NCI-H748 (cell line): ENCODE measurements around the gene PDE6A.
A peak's percentile ranks its signal among the peaks of the same experiment; 100 is the strongest.
"Not testable (repeated sequence)": the region's sequence is repeated elsewhere in the genome, so short reads cannot be mapped to it uniquely, and the experiment has no call there.

Experiments
- DNase-seq: peaks from one replicate; lab custom pipeline; 2025; ENCODE audit not compliant: unreplicated experiment; lab: John Stamatoyannopoulos, UW

Gene PDE6A

DNA sequence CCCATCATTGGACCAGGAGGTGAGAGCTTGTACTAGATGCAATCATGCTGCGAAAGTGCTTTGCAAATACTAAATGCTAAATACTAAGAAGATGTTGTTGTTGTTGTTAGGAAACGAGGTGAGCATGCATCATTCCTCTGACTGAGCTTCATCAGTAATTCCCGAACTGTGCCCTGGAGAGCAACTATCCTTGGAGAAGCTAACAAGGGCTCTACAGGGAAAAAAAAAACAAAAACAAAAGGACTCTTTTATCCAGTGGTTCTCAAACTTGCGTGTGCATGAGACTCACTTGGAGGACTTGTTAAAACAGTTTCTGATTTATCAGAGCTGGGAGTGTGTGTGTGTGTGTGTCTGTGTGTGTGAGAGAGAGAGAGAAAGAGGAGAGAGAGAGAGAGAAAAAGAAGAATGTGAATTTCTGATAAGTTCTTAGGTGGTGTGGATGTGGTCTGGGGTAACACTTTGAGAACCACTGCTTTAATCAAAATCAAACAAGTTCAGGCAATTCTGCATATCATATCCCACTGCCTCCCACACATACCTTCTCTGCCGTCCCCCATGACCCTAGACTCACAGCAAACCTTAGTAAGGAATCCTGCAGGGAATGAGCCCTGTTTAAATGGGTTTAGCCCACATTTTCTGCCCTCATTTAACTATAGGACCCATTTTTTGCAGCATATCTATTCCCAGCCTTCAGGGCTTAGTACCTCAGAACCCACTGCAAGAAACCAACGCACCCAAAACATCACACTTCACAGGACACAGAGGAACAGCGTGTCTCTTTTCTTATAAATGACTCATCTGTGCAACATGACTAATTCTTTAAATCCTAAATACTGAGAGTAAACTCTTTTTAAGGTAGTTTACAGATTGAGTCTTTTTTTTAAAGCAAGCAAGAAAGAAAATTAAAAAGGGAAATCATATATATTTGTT, 48.9 kb downstream of the PDE6A start:
- no peak for DNase-seq

DNA sequence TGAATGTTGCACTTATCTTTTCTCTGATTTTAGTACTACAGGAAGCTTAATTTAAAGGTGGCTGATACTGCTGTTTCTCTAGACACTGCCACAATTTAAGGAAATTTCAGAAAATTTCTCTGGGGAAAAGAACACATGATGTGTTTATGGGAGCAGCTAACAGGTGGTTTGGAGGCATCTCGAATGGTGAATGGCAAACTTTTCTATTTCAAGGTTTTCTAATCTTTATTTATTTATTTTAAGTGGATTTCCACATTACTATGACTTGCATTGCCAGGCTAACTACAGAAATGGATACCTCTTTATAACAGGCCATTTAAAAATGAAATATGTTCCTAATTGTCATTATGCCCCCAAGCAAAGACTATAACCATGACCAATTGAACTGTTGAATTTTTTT, 50.4 kb downstream of the PDE6A start:
- no peak for DNase-seq

DNA sequence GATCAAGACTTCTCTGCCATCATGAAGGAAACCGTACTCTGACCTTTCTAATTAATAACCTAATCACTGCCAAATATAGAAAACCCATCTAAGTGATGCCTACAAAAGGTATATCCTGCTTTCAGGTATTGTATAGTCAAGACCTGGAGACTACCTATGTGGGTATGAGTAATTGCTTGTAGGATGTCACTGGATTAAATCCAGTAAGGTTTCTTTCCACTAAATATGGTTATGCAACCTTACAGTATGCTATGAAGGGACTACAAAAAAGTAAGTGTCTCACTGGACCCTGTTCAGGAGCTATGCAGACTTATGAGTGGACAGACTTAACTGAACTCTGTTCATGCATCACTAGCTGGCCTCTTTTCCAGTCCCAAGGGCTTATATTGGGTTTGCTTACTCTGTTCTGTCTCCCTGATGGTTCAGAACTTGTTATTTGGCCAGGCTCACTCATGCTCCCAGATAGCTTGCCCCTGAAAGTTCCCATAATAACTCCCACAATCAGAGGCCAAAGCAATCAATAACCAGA, 51.1 kb downstream of the PDE6A start:
- no peak for DNase-seq

DNA sequence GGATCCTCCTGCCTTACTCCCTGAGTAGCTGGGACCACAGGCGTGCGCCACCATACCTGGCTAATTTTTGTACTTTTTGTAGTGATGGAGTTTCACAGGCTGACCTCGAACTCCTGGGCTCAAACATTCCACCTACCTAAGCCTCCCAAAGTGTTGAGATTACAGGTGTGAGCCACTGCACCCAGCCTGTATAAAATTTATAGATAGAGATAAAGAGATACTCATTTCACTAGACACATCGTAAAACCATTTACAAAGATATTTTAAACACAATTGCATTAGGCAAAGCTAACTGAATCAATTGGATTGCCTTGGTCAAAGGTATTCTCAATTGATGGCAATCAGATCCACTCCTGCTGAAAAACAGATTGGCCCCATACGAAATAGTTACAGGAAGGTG, 52.0 kb downstream of the PDE6A start:
- no peak for DNase-seq

DNA sequence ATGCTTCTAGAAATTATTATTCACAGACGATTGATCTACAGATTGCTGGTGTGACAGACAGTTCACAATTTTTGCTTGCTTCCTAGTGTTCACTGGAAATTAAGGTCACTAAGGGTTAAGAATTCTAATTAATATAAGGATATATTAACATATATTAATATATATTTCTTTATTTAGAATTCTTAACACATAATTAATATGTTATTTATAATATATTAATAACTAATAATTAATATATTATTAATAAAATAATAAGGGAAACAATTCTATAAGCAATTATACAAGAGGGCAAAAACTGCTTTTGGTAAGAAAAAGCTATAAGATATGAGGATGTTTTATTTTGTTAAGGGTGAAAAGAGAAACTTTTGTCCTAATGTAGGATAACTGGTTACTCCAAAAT, 56.3 kb downstream of the PDE6A start:
- no peak for DNase-seq

DNA sequence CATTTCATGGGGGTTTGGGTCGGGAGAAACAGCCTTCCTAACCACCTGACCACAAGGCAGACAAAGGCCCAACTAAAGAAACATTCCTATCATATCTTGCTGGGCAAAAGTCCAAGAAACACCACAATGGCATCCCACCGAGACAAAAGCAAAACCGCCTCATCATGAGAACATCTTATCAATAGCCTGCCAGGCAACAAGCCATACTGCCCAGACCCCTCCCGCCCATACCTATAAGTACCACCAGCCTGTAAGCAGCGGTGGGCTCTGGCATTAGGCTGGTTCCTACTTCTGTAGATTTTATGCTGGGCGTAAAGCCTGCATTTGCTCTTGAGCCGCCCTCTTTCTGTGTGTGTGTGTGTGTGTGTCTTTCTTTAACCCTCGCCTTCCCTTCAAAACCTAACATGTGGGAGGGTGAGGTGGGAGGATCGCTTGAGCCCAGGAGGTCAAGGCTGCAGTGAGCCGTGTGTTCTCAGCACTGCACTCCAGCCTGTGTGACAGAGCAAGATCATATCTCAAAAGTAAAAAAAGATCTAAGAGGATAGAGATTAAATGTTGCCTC, 56.9 kb downstream of the PDE6A start:
- peak; percentile 36 for DNase-seq

DNA sequence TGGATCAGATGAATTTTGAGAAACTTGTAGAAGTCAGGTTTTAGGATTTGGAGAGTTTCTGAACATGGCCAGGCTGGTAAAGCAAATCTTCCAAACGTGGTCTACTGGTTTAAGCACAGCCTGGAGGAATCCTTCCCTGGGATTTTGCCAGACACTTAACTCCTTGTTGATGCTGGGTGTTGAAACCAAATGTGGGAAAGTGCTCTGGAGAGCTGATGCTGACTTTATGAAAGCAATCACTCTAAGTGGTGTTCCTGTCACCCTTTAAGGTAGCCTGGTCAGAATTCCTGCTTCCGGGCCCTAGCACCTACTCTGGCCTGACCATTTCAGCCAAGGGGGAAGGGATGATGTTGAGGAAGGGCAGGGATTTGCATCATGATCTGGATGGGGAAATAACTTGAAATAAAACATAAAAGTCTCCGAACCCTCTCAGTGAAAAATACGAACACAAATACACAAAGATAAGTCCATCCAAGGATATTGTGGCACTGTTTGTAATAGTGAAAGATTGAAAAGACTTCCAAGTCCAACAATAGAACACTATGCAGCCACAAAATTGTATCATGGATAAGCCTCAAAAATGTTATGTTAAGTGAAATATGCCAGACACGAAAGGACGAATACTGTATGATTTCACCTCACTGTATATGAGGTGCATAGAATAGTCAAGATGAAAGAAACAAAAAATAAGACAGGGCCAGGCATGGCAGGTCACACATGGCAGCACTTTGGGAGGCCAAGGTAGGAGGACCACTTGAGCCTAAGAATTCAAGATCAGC, 57.7 kb downstream of the PDE6A start:
- DNase-seq = no peak

DNA sequence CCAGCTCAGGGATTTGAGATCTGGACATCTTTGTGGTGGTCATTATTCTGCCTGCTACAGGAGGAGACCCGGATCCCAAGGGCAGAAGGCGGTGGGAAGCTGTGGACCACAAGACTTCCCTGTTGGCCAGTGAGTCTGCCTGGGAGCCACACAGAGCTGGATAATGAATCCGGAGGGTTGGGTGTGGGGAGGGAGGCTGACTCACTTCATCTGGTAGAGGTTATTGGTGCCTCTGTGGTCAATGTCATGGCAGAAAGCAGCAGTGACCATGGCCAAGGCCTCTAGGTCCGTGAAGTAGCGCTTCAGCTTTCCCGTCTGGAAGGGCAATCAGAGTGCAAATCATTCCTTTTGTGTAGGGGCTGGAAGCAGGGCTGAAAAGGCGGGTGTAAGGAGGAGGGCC, 58.5 kb downstream of the PDE6A start:
- DNase-seq = no peak

DNA sequence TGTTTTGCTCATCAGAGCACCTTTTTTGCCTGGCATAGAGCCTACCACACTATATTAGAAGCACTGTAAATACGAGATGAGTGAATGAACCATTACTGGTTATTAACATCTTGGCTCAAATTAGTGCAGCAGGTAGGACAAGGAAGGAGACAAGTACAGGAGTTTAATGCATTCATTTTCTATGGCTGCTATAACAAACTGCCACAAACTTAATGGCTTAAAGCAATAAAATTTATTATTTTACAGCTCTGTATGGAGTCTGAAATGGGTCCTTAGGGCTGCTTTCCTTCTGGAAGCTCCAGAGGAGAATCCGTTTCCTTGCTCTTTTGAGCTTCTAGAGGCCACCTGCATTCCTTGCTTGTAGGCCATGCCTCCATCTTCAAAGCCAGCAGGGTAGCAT, 59.1 kb downstream of the PDE6A start:
- no peak for DNase-seq

DNA sequence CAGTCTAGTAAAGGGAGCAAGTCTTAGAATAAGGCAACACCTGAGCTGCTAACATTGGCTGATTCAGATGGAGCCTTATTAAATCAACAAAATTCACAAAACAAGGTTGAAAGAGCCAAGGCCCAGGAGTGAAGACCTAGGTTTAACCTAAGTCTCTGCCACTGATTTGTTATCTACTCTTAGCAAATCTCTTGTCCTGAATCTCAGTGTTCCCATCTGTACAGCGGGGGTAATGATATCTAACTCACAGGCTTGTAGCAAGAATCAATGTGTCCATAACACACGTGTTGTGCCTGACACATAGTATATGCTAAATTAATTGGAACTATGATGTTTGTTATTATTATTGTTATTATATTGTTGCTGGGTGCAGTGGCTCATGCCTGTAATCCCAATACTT, 61.0 kb downstream of the PDE6A start:
- no peak for DNase-seq

DNA sequence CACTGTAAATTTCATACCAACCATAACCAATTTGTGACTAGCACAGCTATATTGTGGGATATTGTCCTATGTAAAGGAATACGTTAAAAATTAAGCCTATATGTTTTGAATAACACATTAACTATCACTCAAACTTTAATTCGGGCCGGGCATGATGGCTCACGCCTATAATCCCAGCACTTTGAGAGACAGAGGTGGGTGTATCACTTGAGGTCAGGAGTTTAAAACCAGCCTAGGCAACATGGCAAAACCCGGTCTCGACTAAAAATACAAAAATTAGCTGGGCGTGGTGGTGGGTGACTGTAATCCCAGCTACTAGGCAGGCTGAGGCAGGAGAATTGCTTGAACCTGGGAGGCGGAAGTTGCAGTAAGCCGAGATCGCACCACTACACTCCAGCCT, 62.0 kb downstream of the PDE6A start:
- not testable (repeated sequence) for DNase-seq

DNA sequence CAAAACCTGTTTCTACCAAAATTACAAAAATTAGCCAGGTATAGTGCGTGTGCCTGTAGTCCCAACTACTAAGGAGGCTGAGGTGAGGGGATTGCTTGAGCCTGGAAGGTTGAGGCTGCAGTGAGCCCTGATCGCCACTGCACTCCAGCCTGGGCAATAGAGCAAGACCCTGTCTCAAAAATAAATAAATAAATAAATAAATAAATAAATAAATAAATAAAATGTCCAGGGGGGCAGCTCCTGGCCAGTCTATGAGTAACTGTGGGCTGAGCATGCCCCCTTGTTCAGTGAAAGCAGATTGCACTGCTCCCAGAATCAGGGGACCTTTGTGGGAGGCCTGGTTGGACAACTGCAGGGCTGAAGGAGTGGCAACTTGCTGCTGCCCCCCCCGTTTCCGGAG, 62.7 kb downstream of the PDE6A start:
- DNase-seq = no peak

DNA sequence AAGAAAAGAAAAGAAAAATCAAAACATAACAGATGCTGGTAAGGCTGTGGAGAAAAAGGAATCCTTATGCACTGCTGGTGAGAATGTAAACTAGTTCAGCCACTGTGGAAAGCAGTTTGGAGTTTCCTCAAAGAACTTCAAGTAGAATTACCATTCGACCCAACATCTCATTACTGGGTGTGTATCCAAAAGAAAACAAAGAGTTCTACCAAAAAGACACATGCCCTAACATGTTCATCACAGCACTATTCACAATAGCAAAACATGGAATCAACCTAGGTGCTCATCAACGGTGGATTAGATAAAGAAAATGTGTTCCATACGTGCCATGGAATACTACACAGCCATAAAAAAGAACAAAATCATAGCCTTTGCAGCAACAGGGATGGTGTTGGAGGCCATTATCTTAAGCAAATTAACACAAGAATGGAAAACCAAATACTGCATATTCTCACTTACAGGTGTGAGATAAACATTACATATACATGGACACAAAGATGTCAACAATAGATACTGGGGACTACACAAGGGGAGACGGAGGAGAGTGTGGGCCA, 63.4 kb downstream of the PDE6A start:
- no peak for DNase-seq

DNA sequence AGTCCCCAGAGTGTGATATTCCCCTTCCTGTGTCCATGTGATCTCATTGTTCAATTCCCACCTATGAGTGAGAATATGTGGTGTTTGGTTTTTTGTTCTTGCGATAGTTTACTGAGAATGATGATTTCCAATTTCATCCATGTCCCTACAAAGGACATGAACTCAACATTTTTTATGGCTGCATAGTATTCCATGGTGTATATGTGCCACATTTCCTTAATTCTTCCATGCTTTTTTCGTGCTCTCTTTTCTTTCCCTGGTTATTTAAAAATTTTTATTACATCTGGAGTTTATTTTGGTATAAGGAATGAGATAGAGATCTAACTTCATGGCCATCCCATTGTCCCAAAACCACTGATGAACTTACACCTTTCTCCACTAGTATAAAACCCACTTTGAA, 65.0 kb downstream of the PDE6A start:
- DNase-seq = not testable (repeated sequence)

DNA sequence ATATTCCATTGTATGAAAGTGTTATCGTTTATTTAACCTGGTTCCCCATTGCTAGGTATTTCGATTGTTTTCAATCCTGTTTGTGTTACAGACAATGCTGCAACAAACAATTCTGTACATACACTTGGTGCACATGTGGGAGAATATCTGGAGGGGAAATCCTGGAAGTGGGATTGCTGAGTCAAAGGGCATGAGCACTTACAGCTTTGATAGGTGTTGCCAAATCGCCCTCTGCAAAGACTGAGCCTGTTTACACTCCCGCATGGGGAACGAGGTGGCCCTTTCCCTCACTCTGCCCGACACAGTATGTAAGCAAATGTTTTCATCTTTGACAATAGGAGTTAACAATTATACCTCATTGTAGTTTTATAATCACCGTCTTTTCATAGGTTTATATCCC, 66.2 kb downstream of the PDE6A start:
- peak; percentile 57 for DNase-seq

DNA sequence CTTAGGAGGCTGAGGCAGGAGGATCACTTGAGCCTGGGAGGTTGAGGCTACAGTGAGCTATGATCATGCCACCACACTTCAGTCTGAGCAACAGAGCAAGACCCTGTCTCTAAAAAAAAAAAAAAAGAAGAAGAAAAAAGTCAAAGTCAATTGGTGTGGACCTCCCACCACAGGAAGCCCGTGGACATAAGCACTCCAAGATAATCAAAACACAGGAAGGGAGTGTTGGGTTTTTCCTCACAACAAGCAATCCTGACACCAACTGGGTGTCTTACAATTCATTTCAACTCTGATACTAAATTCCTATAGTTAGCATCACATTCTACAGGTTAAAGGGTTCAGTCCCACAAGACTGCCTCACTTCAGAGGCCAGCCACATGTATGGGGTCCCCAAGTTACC, 70.7 kb downstream of the PDE6A start:
- no peak for DNase-seq

DNA sequence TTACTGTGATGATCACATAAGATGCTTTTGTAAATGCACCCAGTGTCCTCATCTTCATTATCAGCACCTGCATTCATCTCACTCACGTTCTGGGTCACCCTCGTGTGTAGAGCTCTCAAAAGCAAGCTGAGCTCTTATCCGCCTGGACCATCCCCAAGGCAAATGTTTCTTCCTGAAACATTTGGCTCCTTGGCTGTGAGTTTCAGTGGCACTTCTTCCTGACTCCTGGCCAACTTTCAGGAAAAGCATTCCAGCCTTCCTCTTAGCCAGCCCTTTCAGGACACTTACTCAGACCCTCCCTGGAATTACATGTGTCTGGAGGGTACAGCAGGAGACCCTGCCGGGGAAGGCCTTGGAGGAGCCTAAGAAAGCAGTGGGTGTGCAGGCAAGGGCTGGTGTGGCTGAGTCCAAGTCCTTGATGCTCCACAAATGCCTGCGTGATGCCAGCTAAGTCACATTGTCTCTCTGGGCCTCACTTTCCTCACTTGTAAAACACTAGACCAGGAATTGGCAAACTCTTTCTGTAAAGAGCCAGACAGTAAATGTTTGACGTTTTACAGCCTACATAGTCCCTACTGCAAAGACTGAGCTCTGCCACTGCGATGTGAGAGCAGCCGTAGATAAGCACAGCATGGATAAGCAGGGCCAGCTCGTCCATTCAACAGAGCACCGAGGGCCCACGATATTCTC, 72.1 kb downstream of the PDE6A start:
- DNase-seq = no peak

DNA sequence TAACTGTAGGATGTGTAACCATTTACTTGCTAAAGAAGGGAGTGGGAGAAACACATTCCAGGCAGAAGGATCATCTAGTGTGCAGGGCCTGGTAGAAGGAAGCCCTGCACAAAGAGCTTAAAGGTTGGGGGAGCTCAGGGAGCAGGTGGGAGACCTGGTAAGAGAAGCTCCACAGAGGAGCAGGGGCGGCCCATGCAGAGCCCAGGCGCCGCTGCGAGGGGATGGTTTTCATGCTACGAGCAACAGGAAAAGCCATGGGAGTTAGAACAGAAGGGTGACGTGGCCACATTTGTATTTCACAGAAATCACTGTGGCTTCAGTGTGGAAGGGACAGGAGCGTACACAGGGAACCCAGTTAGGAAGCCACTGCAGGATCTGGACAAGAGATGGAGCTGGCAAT, 73.1 kb downstream of the PDE6A start:
- DNase-seq = no peak

DNA sequence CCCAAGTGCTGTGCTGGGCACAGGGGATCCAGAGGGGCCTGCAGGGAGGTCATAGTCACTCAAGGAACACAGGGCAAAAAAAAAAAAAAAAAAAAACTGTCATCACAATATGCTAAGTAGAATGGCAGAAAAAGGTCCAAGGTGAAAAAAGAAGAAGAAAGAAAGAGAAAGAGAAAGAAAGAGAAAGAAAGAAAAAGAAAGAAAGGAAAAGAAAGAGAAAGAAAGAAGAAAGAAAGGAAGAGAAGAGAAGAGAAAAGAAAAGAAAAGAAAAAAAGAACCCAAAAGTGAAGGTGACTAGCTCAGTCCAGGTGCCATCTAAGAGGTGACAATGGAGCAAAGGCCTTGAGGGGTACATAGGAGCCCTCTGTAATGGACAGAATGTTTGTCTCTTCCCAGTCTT, 73.9 kb downstream of the PDE6A start:
- DNase-seq = no peak

DNA sequence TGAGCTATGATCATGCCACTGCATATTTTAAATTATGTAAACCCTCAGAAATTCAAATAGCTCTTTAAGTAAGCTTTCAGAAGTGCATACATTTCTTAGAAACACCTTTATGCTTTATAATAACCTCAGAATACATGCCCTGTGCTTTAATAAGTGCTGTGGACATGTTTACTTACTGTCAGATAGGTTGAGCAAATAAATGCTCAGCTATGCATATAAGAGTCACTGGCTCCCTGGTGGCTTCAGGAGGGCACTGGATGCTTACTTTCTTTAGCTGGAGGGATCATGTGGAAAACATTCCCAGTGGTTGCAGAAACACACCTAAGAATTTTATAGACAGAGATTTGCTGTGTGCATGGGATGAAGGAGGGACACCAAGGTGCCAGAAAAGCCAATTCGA, 74.4 kb downstream of the PDE6A start:
- DNase-seq = no peak

DNA sequence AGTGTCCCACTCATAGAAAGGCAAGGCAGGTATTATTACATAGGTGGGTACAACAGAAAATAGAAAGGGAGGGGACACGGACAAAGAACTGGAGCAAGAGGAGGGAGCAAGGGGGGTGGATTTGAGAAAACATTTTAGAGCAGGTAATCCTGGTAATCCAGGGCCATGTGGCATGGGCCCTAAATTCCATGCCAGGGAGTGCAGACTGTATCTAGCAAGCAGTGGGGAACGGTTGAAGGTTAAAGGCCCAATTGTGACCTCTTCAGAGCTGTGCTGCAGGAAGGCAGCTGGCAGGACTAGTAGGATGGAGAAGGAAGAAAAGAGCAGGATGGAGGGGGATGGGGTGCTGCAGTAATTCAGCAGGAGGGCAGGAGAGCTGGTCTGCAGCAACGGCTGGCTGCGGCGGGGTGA, 75.2 kb downstream of the PDE6A start:
- no peak for DNase-seq
